PC-3 (cell line): Measurements from ENCODE around the gene MAP2K5. TPM values are rescaled to one million over a fixed set of nuclear protein-coding genes. Genes with fewer than 3 reads are reported as not detected.

Experiments used
- ATAC-seq: fragments of 200-7000 bp; cut with Tn5 transposase; 2 replicates; pipeline ENCODE4 v1.9.1; 2020; ENCODE audit warnings: mild to moderate bottlenecking, moderate library complexity
- BruUV-seq: library from RNA; stranded (reverse); fragments of 400-500 nt; replicated peaks from 2 replicates; lab custom pipeline; 2021; lab: Mats Ljungman, UMichigan
- CTCF ChIA-PET: fragments of 300-600 bp; sonication (Branson Sonifier 250); formaldehyde crosslinking; loops from one replicate; lab custom pipeline; 2022; ENCODE audit warnings: antibody characterized with exemption; lab: Charles Lee
- POLR2A ChIA-PET: fragments of 300-600 bp; sonication (Branson Sonifier 250); formaldehyde crosslinking; loops from one replicate; lab custom pipeline; 2022; ENCODE audit warnings: antibody characterized with exemption; ENCODE audit not compliant: unreplicated experiment; lab: Charles Lee
- DNase-seq: peaks from one replicate; pipeline ENCODE4 v3.0.0-alpha.2; 2015
- H2AFZ ChIP-seq: fragments of 300-600 bp; sonication (generic); 2 replicates; pipeline ENCODE4 v1.6.0; 2016; ENCODE audit warnings: antibody characterized with exemption, low read length
- H3F3A ChIP-seq: fragments of 300-600 bp; sonication (generic); one replicate; pipeline ENCODE4 v1.6.0; 2017; ENCODE audit warnings: antibody characterized with exemption, low read length, control low read depth, mild to moderate bottlenecking; ENCODE audit not compliant: unreplicated experiment
- H3K27ac ChIP-seq: fragments of 300-600 bp; sonication (generic); 2 replicates; pipeline ENCODE4 v1.5.1; 2016; ENCODE audit warnings: mild to moderate bottlenecking, low read length
- H3K27me3 ChIP-seq: fragments of 300-600 bp; sonication (generic); 2 replicates; pipeline ENCODE4 v1.6.1; 2016; ENCODE audit warnings: low read length, mixed read lengths
- H3K36me3 ChIP-seq: fragments of 300-600 bp; sonication (generic); 2 replicates; pipeline ENCODE4 v1.6.1; 2016; ENCODE audit warnings: low read depth, mixed run types, low read length, mixed read lengths
- H3K4me1 ChIP-seq: fragments of 300-600 bp; sonication (generic); 2 replicates; pipeline ENCODE4 v1.5.1; 2016; ENCODE audit warnings: low read length; ENCODE audit not compliant: insufficient read depth
- H3K4me2 ChIP-seq: fragments of 300-600 bp; sonication (generic); 2 replicates; pipeline ENCODE4 v1.6.0; 2016; ENCODE audit warnings: low read length
- H3K4me3 ChIP-seq: fragments of 300-600 bp; sonication (generic); 2 replicates; pipeline ENCODE4 v1.5.1; 2016; ENCODE audit warnings: mild to moderate bottlenecking, low read length, mixed read lengths
- H3K79me2 ChIP-seq: fragments of 300-600 bp; sonication (generic); 2 replicates; pipeline ENCODE4 v1.6.1; 2017; ENCODE audit warnings: low read length, mixed read lengths
- H3K9ac ChIP-seq: fragments of 300-600 bp; sonication (generic); 2 replicates; pipeline ENCODE4 v1.6.0; 2016; ENCODE audit warnings: mild to moderate bottlenecking, low read length
- H3K9me2 ChIP-seq: fragments of 300-600 bp; sonication (generic); replicated peaks from 2 replicates; pipeline ENCODE4 v1.6.1; 2016; ENCODE audit warnings: mixed run types, low read length, mixed read lengths
- H3K9me3 ChIP-seq: fragments of 300-600 bp; sonication (generic); 2 replicates; pipeline ENCODE4 v1.6.1; 2016; ENCODE audit warnings: low read length, mixed read lengths
- H4K20me1 ChIP-seq: fragments of 300-600 bp; sonication (generic); 2 replicates; pipeline ENCODE4 v1.6.1; 2016; ENCODE audit warnings: low read length, mixed read lengths
- CTCF ChIP-seq: fragments of 300-600 bp; sonication (generic); conservative IDR thresholded peaks from 2 replicates; pipeline ENCODE4 v1.5.1; 2017; ENCODE audit warnings: antibody characterized with exemption, low read depth, mild to moderate bottlenecking, low read length
- EZH2 ChIP-seq: fragments of 300-600 bp; sonication (generic); IDR thresholded peaks from one replicate; pipeline ENCODE4 v1.6.1; 2017; ENCODE audit warnings: antibody characterized with exemption, mild to moderate bottlenecking, low read length; ENCODE audit not compliant: unreplicated experiment
- EZH2phosphoT487 ChIP-seq: fragments of 300-600 bp; sonication (generic); IDR thresholded peaks from 2 replicates; pipeline ENCODE4 v1.6.1; 2018; ENCODE audit warnings: mild to moderate bottlenecking, antibody characterized with exemption, low read length, borderline replicate concordance
- intact Hi-C: fragments of 100-400 bp; cut with micrococcal nuclease; formaldehyde crosslinking; loops from 2 replicates; pipeline ENCODE4 v1.9.0; 2023
- total RNA-seq: library from RNA; depleted of rRNA; stranded (reverse); fragments of >200 nt; gene quantifications from 2 replicates; pipeline ENCODE4 v1.2.3, GENCODE V29; 2014

The MAP2K5 gene
- total RNA-seq, 1 experiment from 2014 or later = 5.5 TPM

- Histone ChIP-seq H3K79me2 (no peaks in the 10 kb centered on the region), H4K20me1 (no peaks in the 10 kb centered on the region), H3K36me3 (no peaks in the 10 kb centered on the region), H3F3A (no peaks in the 10 kb centered on the region), H3K4me1 (no peaks in the 10 kb centered on the region), H3K9me2 (no peaks in the 10 kb centered on the region), H2AFZ (no peak overlapping the region), H3K27me3 (no peaks in the 10 kb centered on the region), H3K9me3 (no peaks in the 10 kb centered on the region), H3K4me2 (no peak overlapping the region), H3K27ac (no peak overlapping the region), H3K9ac (no peak overlapping the region), H3K4me3 (no peak overlapping the region)
- ATAC-seq = no peak
- ChIA-PET CTCF (no interaction called here), POLR2A (no interaction called here)
- intact Hi-C loops = no loop called here
- no peak for TF ChIP-seq EZH2
- TF ChIP-seq CTCF = no peak
- DNase-seq = no peak
- BruUV-seq = no TSS peak
These were observed 135.6 kb downstream of the MAP2K5 start for GRCh38 chr15:67678089-67678488.

- H2AFZ ChIP-seq = no peak overlapping the region
These were observed 136.5 kb downstream of the MAP2K5 start for GRCh38 chr15:67678993-67679392.

GRCh38 chr15:67680641-67681040, 138.1 kb downstream of the MAP2K5 start:
- intact Hi-C loops = no loop called here
- POLR2A ChIA-PET = interaction anchor here (0.6 kb wide), 1 partner anchor 16 kb away, joined by 5 read pairs; no protein-coding TSS in a partner anchor
- H3K27me3 ChIP-seq = no peaks in the 10 kb centered on the region
- no peak overlapping the region for H3K4me2 ChIP-seq
- peaks cover 15% of the 10 kb centered on the region for H3K9me3 ChIP-seq
- CTCF ChIA-PET = no interaction called here
- no peaks in the 10 kb centered on the region for H3K36me3 ChIP-seq
- BruUV-seq = no TSS peak
- no peaks in the 10 kb centered on the region for H3K9me2 ChIP-seq
- H2AFZ ChIP-seq = no peak overlapping the region
- H3F3A ChIP-seq = no peaks in the 10 kb centered on the region
- H3K79me2 ChIP-seq = no peaks in the 10 kb centered on the region
- no peaks in the 10 kb centered on the region for H4K20me1 ChIP-seq
- H3K27ac ChIP-seq = no peak overlapping the region
- no peak overlapping the region for H3K9ac ChIP-seq
- no peak for TF ChIP-seq CTCF
- no peak for TF ChIP-seq EZH2phosphoT487
- TF ChIP-seq EZH2 = no peak
- H3K4me3 ChIP-seq = no peak overlapping the region
- H3K4me1 ChIP-seq = no peaks in the 10 kb centered on the region
- ATAC-seq (no peak), DNase-seq (no peak)

More at GRCh38 chr15:67678993-67679392, 136.5 kb downstream of the MAP2K5 start:
- Histone ChIP-seq H3K27ac (no peak overlapping the region), H3K9me2 (no peaks in the 10 kb centered on the region), H3K4me1 (no peaks in the 10 kb centered on the region), H3K9ac (no peak overlapping the region), H3K36me3 (no peaks in the 10 kb centered on the region), H3K79me2 (no peaks in the 10 kb centered on the region), H3F3A (no peaks in the 10 kb centered on the region), H3K27me3 (no peaks in the 10 kb centered on the region), H4K20me1 (no peaks in the 10 kb centered on the region), H3K4me2 (no peak overlapping the region), H3K4me3 (no peak overlapping the region), H3K9me3 (0 out of 2 replicates have a peak, but pooled peaks cover 2% of the 10 kb centered on the region)
- ATAC-seq (no peak), DNase-seq (no peak)
- POLR2A ChIA-PET = no interaction called here
- intact Hi-C loops = no loop called here
- no TSS peak for BruUV-seq
- CTCF ChIA-PET = no interaction called here
- no peak for TF ChIP-seq CTCF
- no peak for TF ChIP-seq EZH2phosphoT487
- no peak for TF ChIP-seq EZH2
